CD4-positive, alpha-beta T cell treated with Interleukin-6 at 100 ng/mL for 8 hours (primary cell): ENCODE data around the gene APOL6.
"Not testable (repeated sequence)": the region's sequence is repeated elsewhere in the genome, so short reads cannot be mapped to it uniquely, and the experiment has no call there.

Experiments used
- DNase-seq: peaks from one replicate; pipeline ENCODE4 v3.0.0-alpha.2; 2020; ENCODE audit warnings: mixed read lengths, low spot score

Gene APOL6

DNA sequence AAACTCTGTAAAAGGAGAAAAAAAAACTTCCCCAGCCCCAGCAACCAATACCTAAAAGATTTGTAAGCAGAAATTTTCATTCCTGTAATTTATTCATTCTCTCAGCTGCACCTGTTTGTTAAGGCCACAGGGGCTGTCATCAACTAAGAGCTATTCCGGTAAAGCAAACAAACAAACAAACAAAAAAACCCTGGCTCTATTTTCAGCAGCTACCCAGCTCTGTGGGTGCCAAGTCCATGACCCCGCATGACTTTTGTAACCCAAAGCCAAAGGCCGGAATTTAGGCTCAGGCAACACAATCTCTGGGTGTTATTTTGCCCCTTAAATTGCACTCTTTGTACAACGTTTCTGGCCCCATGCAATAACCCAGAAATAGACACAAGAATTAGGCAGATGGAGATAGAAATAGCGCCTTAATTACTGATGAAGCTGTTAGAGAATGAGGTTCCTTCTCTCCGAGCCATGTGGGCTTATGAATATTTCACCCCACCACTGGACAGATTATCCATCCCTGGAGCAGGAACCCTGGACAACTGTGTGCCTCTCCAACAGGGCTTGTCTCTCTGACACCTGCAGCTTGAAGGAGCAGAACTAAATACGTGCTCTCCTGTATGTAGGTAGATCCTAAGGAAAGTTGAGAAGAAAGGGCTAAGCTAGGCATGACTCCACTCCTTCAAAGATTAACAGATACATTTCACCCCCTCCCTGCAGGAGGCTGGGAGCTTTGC is 29.4 kb downstream of the APOL6 start:
- DNase-seq = no peak

DNA sequence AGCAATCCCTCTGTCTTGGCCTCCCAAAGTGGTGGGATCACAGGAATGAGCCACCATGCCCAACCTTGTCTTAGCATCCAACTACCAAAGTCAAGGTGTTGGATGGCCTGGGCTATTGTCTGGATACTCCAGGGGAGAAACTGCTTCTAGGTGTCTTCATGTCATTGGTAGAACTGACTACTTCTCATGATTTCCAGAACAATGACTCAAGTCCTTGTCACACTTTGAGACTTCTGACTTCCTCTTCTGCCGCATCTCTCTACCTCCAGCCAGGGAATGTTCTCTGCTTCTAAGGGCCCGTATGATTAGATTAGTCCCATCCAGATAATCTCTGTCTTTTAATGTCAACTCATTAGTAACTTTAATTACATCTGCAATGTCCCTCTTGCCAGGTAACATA is 30.6 kb downstream of the APOL6 start:
- no peak for DNase-seq

DNA sequence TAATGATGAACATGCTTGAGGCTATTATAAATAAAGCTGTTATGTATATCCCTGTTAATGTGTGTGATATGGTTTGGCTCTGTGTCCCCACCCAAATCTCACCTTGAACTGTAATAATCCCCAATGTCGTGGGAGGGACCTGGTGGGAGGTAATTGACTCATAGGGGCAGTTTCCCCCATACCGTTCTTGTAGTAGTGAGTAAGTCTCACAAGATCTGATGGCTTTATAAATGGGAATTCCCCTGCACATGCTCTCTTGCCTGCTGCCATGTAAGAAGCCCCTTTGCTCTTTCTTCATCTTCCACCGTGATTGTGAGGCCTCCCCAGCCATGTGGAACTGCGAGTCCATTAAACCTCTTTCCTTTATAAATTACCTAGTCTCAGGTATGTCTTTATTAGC is 31.2 kb downstream of the APOL6 start:
- DNase-seq = not testable (repeated sequence)

DNA sequence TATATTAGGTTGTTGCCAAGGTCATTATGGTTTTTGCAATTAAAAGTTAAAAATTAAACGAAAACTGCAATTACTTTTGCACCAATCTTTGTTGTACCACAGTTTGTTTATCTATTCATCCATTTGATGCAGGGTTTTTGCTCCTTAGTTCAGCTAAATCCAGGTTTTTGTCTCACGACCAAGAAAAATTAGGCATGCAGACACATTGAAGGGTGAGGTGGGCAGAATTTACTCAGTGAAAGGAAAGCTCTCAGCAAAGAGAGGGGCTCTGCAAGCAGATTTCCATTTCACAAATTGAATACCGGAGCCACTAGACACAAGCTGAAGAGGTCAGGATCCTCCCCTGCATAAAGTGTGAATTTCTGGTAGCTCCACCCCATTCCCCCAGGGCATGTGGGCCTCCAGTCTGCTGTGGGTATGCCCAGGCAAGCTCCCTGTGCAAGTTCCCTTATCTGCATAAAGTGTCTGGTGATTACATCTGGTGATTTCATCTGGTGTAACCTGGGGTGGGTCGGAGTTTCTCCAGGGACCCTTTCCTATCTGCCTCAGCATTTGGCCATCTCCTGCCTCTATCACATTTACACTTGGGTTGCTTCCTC is 33.3 kb downstream of the APOL6 start:
- DNase-seq = no peak

DNA sequence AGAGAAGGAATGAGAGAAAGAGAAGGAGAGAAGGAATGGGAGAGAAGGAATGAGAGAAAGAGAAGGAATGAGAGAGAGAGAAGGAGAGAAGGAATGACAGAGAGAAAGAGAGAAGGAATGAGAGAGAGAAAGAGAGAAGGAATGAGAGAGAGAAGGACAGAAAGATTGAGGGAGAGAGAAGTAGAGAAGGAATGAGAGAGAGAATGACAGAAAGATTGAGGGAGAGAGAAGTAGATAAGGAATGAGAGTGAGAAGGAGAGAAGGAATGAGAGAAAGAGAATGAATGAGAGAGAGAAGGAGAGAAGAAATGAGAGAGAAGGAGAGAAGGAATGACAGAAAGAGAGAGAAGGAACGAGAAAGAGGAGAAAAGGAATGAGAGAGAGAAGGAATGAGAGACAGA is 35.3 kb downstream of the APOL6 start:
- DNase-seq = no peak

DNA sequence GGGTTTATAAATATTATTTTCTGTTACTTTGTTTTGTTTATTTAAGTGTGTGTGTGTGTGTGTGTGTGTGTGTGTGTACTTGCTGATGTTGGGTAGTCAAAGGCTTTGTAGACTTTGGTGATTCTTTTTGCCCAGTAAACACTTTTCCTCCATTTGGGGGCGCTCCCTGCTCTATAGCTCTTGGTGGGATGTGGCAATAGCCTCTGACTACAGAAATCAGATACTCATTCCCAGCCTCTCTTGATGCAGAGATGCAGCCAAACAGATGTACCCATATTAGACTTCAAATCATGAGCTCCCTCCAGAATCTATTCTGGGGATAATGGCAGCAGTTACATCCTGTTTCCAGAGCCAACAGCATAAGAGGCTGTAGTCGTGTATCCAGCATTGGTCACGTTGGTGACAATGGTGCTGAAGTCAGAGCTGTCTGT is 36.0 kb downstream of the APOL6 start:
- no peak for DNase-seq

DNA sequence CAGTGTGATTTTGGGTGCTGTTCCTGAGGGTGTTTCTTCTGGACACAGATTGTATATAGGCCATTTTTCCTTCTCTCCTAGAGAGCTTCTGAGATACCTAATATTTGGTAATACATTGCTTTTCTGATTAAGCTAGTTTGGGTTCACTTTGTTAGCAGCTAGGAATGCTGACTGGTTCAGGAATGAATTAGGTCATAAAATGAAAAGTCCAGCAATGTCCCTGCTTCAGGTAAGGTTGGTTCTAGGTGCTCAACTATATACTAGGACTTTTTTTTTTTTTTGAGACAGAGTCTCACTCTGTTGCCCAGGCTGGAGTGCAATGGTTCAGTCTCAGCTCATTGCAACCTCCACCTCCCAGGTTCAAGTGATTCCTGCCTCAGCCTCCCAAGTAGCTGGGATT is 36.5 kb downstream of the APOL6 start:
- DNase-seq = no peak

DNA sequence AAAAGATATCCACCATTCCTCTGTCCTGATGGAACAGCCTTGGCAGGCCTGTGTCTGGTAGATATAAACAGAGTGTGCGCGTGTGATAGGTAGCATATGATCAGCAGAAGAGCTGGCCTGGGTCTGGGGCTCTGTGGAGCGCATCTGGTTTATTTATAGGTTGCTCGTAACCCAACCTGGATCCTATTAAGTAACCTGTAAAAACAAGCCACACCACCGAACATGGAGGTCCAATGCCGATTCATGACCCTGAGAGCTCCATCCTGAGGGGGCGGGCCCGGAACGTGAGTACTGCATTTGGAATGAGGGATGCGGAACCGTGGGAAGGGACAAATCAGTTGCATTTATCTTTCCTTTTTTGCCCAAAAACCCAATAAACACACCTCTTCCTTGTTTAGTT is 37.5 kb downstream of the APOL6 start:
- no peak for DNase-seq

DNA sequence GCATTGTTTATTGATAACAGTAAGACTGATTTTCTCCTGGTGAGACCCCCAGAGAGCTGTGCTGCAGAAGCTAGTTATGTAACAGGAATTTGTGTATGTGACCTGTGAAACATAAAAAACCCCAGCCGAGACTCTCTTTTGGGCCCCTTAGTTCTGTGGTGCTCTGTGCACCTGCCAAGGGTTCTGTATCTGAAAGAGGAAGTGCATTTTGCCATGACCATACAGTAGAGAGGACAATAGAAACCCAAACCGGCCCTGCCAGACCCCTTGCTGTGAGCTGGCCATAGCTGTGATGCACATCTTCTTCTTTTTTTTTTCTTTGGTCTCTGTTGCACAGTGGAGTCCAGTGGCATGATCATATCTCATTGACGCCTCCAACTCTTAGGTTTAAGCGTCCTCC is 38.1 kb downstream of the APOL6 start:
- no peak for DNase-seq

DNA sequence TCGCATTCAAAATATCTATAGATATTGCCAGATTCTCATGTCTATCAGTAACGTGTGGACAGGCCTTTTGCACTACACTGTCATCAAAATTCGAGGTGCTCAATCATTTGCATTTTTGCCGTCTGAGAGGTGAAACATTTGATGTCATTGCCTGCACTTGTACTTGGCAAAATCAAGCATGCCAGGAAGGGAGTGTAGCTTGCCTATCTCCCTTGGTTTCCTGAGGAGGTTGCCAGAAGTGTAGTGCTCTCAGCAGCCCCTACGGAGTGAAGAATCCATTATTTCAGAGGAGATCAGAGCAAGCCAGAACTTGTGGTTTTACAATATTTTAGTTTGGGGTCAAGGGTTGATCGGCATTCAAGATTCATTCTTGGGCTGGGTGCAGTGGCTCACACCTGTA is 39.2 kb downstream of the APOL6 start:
- DNase-seq = no peak

DNA sequence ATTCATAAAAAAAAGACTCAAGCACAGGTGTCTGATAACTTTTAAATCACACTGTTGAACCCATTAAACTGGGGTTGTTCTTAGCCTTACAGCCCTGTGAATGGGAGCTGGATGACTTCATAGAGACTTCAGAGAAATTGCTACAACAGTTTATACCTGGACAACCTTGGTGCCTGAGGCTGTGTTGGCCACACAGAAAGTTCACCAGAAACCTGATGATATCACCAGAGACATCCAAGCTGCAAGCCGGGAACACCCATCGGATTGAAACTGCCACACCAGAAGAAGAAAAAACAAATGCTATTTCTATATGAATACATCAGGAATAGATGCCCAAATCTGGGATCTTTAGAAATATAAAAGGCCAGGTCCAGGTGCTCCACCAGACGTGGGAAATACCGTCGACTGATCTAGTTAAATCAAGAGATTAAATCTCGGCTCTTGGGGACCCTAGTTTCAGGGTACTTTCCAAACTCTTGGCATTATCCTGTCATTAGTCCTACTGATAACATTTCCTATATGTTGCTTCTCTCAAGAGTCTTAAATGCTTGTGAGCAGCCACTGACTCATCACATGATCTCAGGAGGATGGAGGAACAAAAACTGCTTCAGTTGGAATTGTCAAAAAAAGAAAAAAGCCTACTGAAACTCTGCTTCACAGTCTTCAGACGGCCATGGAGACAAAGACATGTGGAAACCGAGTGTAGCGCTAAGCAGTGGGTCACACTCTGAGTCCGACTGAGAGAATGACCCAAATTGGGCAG is 40.8 kb downstream of the APOL6 start:
- DNase-seq = no peak

DNA sequence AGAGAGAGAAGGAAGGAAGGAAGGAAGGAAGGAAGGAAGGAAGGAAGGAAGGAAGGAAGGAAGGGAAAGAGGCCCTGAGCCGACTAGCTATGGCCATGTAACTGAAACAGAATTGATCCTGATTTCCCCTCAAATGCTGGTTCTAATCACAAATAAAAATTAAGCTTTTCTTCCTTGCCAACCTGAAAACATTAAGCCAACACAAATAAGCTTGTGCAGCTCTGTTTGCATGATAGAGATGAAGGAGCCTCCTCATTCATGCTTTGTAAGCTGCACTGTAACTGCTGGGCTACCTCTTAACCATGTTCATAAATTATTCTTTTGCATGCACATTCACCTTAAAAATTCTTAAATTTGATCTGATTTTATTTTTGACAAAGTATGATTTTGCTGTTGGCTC is 41.8 kb downstream of the APOL6 start:
- no peak for DNase-seq

DNA sequence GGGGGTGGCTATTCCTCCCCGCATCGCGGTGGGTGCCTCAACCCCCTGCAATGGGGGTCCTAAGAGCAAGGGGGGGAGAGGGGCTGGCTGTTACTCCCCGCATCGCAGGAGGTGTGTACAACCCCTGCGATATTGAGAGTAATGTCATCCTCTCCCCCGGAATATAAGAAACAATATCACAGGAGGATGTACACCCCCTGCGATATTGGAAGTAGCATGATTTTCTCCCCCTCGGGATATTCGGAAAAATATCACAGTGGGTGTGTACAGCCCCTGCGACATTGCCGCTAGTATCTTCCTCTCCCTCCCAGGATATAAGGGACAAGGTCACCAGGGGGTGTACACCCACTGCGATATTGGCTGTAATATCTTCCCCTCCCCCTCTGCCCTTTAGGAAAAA is 47.0 kb downstream of the APOL6 start:
- DNase-seq = no peak

DNA sequence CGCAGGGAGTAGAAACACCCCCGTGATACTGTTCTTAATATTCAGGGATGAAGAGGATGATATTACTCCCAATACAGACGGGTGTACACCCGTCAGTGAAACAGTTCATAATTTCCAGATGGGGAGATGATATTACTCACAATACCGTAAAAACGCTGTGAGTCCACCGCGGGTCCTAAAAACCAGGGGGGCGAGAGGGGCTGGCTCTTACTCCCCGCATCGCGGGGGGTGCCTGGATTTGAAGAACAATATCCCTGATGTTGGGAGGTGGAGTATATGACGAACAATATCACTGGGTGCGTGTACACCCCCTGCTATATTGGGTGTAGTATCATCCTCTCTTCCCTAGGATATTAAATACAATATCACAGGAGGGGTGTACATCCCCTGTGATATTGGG is 48.9 kb downstream of the APOL6 start:
- no peak for DNase-seq

DNA sequence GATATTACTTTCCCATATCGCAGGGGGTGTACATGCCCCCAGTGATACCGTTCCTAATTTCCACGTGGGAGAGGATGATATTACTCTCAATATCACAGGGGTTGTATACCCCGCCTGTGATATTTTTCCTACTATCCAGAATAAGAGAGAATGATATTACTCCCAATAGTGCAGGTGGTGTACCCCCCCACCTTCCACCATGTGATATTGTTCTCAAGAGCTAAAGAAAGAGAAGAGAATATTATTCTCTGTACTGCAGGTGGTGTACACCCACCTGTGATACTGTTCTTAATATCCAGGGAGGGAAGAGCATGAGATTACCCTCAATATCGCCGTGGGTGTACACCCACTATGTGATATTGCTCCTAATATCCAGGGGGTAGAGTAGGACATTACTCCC is 51.6 kb downstream of the APOL6 start:
- not testable (repeated sequence) for DNase-seq

DNA sequence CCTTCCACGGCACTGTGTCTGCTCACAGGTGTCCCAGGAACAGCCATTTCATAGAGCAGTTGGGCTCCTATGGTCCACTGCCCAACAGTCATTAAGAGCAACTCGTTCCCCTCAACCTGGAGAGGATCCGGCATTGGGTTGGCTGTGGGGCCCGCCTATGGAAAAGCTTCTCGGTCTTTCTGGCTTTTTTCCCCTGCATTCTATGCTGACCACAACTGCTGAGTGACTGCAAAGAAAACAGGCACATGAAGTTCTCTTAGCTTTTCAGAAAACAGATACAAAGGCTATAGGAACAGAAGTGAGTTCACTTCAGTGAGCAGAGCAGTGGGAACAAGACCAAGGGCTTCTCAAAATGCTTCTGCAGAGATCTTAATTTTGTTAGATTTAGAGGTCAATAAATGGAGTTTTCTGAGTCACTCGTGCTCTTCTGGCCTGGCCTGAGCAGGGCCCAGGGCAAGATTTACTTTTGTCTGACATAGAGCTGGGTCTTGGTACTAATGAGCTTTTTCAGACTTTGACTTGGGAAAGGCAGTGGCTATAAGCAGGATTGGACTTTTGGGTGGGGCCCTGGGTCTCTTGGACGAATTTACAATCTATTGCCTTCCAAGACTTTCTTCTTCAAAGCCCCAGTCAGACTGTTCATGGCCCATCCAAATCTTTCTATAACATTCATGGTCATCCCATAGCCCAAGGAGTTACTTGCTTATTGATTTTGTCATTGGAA is 55.8 kb downstream of the APOL6 start:
- no peak for DNase-seq

DNA sequence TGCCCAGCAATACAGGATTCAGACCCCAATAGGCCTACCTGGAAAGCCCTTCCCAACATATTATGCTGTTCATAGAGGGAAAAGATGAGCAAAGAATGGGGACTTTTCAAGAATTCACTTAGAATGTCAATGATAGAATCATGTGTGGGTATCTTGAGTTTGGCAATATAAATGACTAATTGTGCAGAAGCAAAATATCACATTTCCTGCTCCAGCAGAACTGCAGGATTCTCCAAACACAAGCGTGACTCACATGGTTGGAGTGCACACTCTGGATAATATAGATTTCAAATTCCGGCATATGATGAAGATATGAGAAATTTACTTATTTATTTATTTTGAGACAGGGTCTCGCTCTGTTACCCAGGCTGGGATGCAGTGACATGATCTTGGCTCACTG is 56.9 kb downstream of the APOL6 start:
- no peak for DNase-seq

DNA sequence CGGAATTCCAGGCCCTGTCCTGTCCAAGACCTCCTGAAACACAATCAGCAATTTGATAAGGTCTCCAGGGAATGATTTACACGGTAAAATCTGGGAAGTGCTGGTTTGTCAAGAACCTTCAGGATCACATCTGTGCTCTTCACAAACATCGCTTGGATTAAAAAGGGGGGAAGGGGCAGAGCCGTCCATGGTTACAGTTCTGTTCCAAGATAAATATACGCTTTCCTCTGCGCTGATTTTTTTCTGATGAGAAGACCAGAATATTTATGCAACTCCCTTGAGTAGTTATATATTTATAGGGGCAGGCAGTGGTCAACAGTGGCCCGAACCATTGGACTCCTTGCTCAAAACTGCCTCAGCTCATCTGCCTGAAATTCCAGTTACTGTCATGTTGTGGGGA is 60.2 kb downstream of the APOL6 start:
- DNase-seq = no peak

DNA sequence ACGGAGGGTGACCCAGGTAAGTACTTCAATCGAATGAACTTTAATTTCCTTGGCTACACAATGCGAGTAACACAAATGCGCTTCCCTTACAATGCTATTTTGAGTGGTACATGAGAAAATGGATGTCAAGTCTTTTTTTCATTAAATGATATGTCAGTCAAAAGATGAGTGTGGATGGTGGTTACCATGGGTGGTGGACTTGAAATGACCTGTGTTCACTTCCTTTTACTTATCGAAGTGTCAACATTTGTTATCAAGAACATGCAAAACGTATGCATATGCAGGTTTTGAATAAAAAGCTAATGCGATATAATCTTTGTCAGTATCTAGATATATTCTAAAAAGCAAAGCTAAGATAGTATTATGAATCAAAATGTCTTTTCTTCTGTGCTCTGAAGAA is 60.7 kb downstream of the APOL6 start:
- no peak for DNase-seq

DNA sequence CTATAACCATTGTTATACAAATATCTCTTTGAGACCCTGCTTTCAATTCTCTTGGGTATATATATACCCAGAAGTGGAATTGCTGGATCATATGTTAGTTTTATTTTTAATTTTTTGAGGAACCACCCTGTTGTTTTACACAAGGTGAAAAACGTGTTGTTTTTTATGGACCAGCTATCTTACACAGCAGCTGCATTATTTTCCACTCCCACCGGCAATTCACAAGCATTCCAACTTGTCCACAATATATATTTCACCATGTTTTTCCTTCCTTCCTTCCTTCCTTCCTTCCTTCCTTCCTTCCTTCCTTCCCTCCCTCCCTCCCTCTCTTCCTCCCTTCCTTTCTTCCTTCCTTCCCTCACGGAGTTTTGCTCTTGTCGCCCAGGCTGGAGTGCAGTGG is 63.1 kb downstream of the APOL6 start:
- DNase-seq = no peak

DNA sequence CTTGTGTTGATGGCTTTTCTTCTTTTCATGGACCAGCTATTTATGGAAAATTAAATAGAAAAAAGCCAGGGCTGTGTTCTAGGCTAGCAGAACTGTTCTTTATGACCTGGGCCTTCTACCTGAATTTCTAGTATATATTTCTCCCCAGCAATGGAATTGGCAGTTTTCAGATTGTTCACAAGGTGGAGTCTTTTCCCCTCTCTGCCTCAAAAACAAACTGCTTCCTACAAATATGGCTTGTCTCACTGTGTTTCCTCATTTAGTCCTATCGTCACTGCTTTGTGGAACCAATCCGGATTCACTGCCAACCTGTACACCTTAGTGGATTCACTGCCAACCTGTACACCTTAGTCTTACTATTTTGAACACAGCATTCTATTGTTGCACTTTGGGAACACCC is 64.4 kb downstream of the APOL6 start:
- DNase-seq = no peak

DNA sequence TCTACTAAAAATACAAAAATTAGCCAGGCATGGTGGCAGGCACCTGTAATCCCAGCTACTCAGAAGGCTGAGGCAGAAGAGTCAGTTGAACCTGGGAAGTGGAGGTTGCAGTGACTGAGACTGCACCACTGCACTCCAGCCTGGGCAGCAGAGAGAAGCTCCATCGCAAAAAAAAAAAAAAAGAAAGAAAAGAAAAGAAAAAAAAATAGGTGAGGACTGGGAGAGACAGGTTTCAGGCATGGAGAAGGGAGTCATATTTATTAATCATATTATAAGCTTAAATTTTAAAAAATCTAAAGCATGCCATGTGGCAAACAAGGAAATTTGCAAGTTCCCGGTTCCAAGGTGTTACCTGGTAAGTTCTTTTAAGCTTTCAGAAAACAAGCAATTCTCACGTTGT is 69.3 kb downstream of the APOL6 start, which contains the start of gene APOL5:
APOL5 (plus strand) TSS at position 301 of the 400 bp plus-strand sequence; CDS start at position 301, 0 bp downstream.
- no peak for DNase-seq
